Femur (tissue), 1 donor: ENCODE measurements around the gene INPP4A.

Source experiments
- DNase-seq: peaks from one replicate; pipeline ENCODE4 v3.0.0-alpha.2; 2017

The INPP4A gene

GRCh38 chr2:98461498-98462049 is 16.9 kb downstream of the INPP4A start:
- no peak for DNase-seq

- DNase-seq, result no peak
Observed at GRCh38 chr2:98463081-98463481, 18.4 kb downstream of the INPP4A start.

- DNase-seq, result no peak
Observed at GRCh38 chr2:98463551-98463971, 18.9 kb downstream of the INPP4A start.

GRCh38 chr2:98463988-98464771 is 19.5 kb downstream of the INPP4A start:
- DNase-seq, result no peak

GRCh38 chr2:98464772-98465310 is 20.2 kb downstream of the INPP4A start:
- no peak for DNase-seq

GRCh38 chr2:98465456-98466226 is 21.0 kb downstream of the INPP4A start:
- peak; percentile 91 for DNase-seq

GRCh38 chr2:98467082-98467536 is 22.5 kb downstream of the INPP4A start:
- DNase-seq, result no peak

GRCh38 chr2:98467652-98468051 is 23.0 kb downstream of the INPP4A start:
- DNase-seq, result no peak

- no peak for DNase-seq
Observed at GRCh38 chr2:98468621-98469236, 24.1 kb downstream of the INPP4A start.

GRCh38 chr2:98469862-98470544 is 25.3 kb downstream of the INPP4A start:
- DNase-seq, result no peak

GRCh38 chr2:98470851-98471255 is 26.2 kb downstream of the INPP4A start:
- DNase-seq, result no peak

- no peak for DNase-seq
Observed at GRCh38 chr2:98471402-98472131, 26.9 kb downstream of the INPP4A start.

GRCh38 chr2:98472132-98472650 is 27.5 kb downstream of the INPP4A start:
- DNase-seq, result peak; percentile 57

GRCh38 chr2:98472961-98473746 is 28.5 kb downstream of the INPP4A start:
- DNase-seq, result no peak

GRCh38 chr2:98473995-98474780 is 29.5 kb downstream of the INPP4A start:
- no peak for DNase-seq

GRCh38 chr2:98474979-98475632 is 30.4 kb downstream of the INPP4A start:
- no peak for DNase-seq

- DNase-seq, result no peak
Observed at GRCh38 chr2:98476192-98476868, 31.7 kb downstream of the INPP4A start.

- DNase-seq, result no peak
Observed at GRCh38 chr2:98477036-98477435, 32.4 kb downstream of the INPP4A start.

- DNase-seq, result no peak
Observed at GRCh38 chr2:98477506-98477905, 32.8 kb downstream of the INPP4A start.
